Measurements from ENCODE around the gene BIRC6.

The BIRC6 gene

DNA sequence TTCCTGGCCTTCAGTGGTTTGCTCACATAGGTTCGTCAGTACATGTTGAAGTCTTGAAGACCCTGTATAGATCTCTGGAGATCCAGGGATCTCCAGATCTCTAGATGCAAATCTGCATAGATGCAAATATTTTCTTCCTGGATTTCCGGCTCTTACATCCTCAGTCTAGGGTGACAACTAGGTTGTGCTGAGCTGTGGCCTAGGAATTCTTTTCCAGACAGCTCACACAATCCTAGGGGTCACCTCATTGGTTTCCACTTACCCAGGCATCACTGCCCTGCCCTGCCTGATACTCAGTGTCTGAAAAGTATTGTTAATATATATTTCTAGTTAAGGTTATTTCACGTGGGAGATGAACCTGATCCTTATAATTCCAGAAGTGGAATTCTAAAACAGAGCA lies 165.9 kb downstream of the BIRC6 start:
- H4K20me1 ChIP-seq (ENCODE audit: insufficient read depth, low read length), result no peaks in the 10 kb centered on the region
- no peak overlapping the region for H3K27ac ChIP-seq (ENCODE audit: low read depth, low read length, poor library complexity, severe bottlenecking)
- H3K36me3 ChIP-seq (ENCODE audit: insufficient read depth, low read length), result peaks cover 71% of the 10 kb centered on the region
- H3K9ac ChIP-seq (ENCODE audit: low read length), result no peak overlapping the region
- no peaks in the 10 kb centered on the region for H3K9me2 ChIP-seq (ENCODE audit: low read depth, low read length)
- H2AFZ ChIP-seq (ENCODE audit: low read length), result no peak overlapping the region
- TF ChIP-seq EZH2 (IDR thresholded peaks at IDR 0.05; ENCODE audit: borderline replicate concordance, low read length), result no peak
- TF ChIP-seq, protein P1, sequence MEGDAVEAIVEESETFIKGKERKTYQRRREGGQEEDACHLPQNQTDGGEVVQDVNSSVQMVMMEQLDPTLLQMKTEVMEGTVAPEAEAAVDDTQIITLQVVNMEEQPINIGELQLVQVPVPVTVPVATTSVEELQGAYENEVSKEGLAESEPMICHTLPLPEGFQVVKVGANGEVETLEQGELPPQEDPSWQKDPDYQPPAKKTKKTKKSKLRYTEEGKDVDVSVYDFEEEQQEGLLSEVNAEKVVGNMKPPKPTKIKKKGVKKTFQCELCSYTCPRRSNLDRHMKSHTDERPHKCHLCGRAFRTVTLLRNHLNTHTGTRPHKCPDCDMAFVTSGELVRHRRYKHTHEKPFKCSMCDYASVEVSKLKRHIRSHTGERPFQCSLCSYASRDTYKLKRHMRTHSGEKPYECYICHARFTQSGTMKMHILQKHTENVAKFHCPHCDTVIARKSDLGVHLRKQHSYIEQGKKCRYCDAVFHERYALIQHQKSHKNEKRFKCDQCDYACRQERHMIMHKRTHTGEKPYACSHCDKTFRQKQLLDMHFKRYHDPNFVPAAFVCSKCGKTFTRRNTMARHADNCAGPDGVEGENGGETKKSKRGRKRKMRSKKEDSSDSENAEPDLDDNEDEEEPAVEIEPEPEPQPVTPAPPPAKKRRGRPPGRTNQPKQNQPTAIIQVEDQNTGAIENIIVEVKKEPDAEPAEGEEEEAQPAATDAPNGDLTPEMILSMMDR (IDR thresholded peaks at IDR 0.05; ENCODE audit: low read length), result no peak
- no peaks in the 10 kb centered on the region for H3K4me1 ChIP-seq (ENCODE audit: insufficient read depth, low read length, severe bottlenecking)
- no peaks in the 10 kb centered on the region for H3F3A ChIP-seq (ENCODE audit: insufficient read depth, low read length)
- no peaks in the 10 kb centered on the region for H3K9me3 ChIP-seq (ENCODE audit: low read length)
- H3K27me3 ChIP-seq (ENCODE audit: insufficient read depth, low read length), result no peaks in the 10 kb centered on the region
- H3K79me2 ChIP-seq (ENCODE audit: insufficient read depth, low read length), result no peaks in the 10 kb centered on the region
- H3K4me3 ChIP-seq (ENCODE audit: low read depth, low read length, poor library complexity, severe bottlenecking), result no peak overlapping the region
- H3K4me2 ChIP-seq (ENCODE audit: low read length), result no peak overlapping the region

DNA sequence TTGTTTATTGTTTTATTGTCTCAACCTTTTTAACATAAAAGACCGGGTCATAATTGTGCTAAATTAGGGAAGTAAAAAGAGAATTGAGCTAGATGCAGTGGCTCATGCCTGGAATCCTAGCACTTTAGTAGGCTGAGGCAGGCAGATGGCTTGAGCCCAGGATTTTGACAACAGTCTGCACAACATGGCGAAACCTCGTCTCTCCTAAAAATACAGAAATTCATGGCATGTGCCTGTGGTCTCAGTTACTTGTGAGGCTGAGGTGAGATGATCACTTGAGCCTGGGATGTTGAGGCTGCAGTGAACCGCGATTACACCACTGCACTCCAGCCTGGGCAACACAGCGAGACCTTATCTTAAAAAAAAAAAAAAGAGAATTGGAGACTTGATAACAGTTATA lies 166.9 kb downstream of the BIRC6 start:
- H3F3A ChIP-seq (ENCODE audit: insufficient read depth, low read length), result no peaks in the 10 kb centered on the region
- no peaks in the 10 kb centered on the region for H3K9me2 ChIP-seq (ENCODE audit: low read depth, low read length)
- H3K4me1 ChIP-seq (ENCODE audit: insufficient read depth, low read length, severe bottlenecking), result no peaks in the 10 kb centered on the region
- H3K9me3 ChIP-seq (ENCODE audit: low read length), result no peaks in the 10 kb centered on the region
- H3K4me2 ChIP-seq (ENCODE audit: low read length), result no peak overlapping the region
- H3K9ac ChIP-seq (ENCODE audit: low read length), result no peak overlapping the region
- H3K4me3 ChIP-seq (ENCODE audit: low read depth, low read length, poor library complexity, severe bottlenecking), result no peak overlapping the region
- H2AFZ ChIP-seq (ENCODE audit: low read length), result no peak overlapping the region
- H3K79me2 ChIP-seq (ENCODE audit: insufficient read depth, low read length), result no peaks in the 10 kb centered on the region
- no peaks in the 10 kb centered on the region for H3K27me3 ChIP-seq (ENCODE audit: insufficient read depth, low read length)
- TF ChIP-seq, protein P1 (IDR thresholded peaks at IDR 0.05; ENCODE audit: low read length), result no peak
- TF ChIP-seq EZH2 (IDR thresholded peaks at IDR 0.05; ENCODE audit: borderline replicate concordance, low read length), result no peak
- H3K27ac ChIP-seq (ENCODE audit: low read depth, low read length, poor library complexity, severe bottlenecking), result no peak overlapping the region
- peaks cover 70% of the 10 kb centered on the region for H3K36me3 ChIP-seq (ENCODE audit: insufficient read depth, low read length)
- no peaks in the 10 kb centered on the region for H4K20me1 ChIP-seq (ENCODE audit: insufficient read depth, low read length)

DNA sequence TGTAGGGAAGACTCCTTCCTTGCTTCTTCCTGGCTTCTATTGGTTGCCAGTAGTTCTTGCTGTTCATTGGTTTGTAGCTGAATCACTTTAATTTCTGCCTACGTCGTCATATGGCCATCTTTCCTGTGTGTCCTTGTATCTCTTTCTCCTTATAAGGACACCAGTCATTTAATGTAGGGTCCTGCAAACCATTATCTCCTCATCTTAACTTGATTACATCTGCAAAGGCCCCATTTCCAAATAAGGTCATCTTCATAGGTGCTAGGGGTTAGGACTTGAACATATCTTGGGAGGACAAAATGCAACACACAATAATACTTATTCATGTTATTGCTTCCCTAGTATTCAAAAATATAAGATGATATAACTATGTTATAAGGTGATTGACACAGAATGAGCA lies 175.5 kb downstream of the BIRC6 start:
- Histone ChIP-seq H3K79me2 (ENCODE audit: insufficient read depth, low read length) (no peaks in the 10 kb centered on the region), H3K27me3 (ENCODE audit: insufficient read depth, low read length) (no peaks in the 10 kb centered on the region), H4K20me1 (ENCODE audit: insufficient read depth, low read length) (no peaks in the 10 kb centered on the region), H3K4me3 (ENCODE audit: low read depth, low read length, poor library complexity, severe bottlenecking) (no peak overlapping the region), H3F3A (ENCODE audit: insufficient read depth, low read length) (no peaks in the 10 kb centered on the region), H3K27ac (ENCODE audit: low read depth, low read length, poor library complexity, severe bottlenecking) (no peak overlapping the region), H3K36me3 (ENCODE audit: insufficient read depth, low read length) (peaks cover 72% of the 10 kb centered on the region), H3K4me1 (ENCODE audit: insufficient read depth, low read length, severe bottlenecking) (no peaks in the 10 kb centered on the region), H3K9me2 (ENCODE audit: low read depth, low read length) (no peaks in the 10 kb centered on the region), H3K9ac (ENCODE audit: low read length) (no peak overlapping the region), H3K4me2 (ENCODE audit: low read length) (no peak overlapping the region), H3K9me3 (ENCODE audit: low read length) (no peaks in the 10 kb centered on the region), H2AFZ (ENCODE audit: low read length) (no peak overlapping the region)
- TF ChIP-seq, protein P1 (IDR thresholded peaks at IDR 0.05; ENCODE audit: low read length), result no peak
- no peak for TF ChIP-seq EZH2 (IDR thresholded peaks at IDR 0.05; ENCODE audit: borderline replicate concordance, low read length)

All from OCI-LY1 (cell line).